Heart right ventricle (tissue), 16 donors: ENCODE data around the gene DIP2A. TPM values are rescaled to one million over a fixed set of nuclear protein-coding genes. Genes with fewer than 3 reads are reported as not detected.

ENCODE experiments used
- ATAC-seq, 8 donors: fragments of 200-7000 bp; cut with Tn5 transposase; one replicate each; pipeline ENCODE4 v1.9.1; 2020; ENCODE audit warnings: mild to moderate bottlenecking in 8 of 8, moderate library complexity in 8 of 8, moderate number of reproducible peaks in 1 of 8
- DNase-seq, 2 donors: peaks; one replicate each; pipeline ENCODE4 v3.0.0-alpha.2; 2020
- H3K27ac ChIP-seq, 10 donors: fragments of 200-600 bp; sonication (generic) in 2 of 10; one replicate each; pipeline versions ENCODE4 v1.5.0 to v1.8.0; 2020 to 2022; ENCODE audit warnings: mild to moderate bottlenecking in 3 of 10
- H3K27me3 ChIP-seq, 7 donors: fragments of 200-600 bp; one replicate each; pipeline ENCODE4 v1.8.0; 2021 to 2022; ENCODE audit warnings: mild to moderate bottlenecking in 2 of 7
- H3K36me3 ChIP-seq, 9 donors: fragments of 200-600 bp; sonication (generic) in 1 of 9; one replicate each; pipeline versions ENCODE4 v1.5.0 to v1.8.0; 2020 to 2022; ENCODE audit warnings: mild to moderate bottlenecking in 2 of 9
- H3K4me1 ChIP-seq, 9 donors: fragments of 200-600 bp; sonication (generic) in 1 of 9; one replicate each; pipeline versions ENCODE4 v1.5.0 to v1.8.0; 2020 to 2022; ENCODE audit warnings: mild to moderate bottlenecking in 4 of 9
- H3K4me3 ChIP-seq, 10 donors: fragments of 200-600 bp; sonication (generic) in 2 of 10; one replicate each; pipeline versions ENCODE4 v1.5.0 to v1.8.0; 2020 to 2022; ENCODE audit warnings: mild to moderate bottlenecking in 7 of 10, moderate library complexity in 2 of 10
- H3K9me3 ChIP-seq, 11 donors: fragments of 200-600 bp in 10 of 11; sonication (generic) in 2 of 11; one replicate each; pipeline versions ENCODE4 v1.5.0 to v1.8.0; 2013 to 2022; ENCODE audit warnings: mild to moderate bottlenecking in 2 of 11, control low read depth in 1 of 11, moderate library complexity in 1 of 11
- WGBS, 2 donors: extraction: QIAGEN DNeasy Blood & Tissue Kit; methylation state at CpG; one replicate each; pipeline ENCODE4 v1.1.7; 2013; ENCODE audit warnings: inconsistent platforms in 1 of 2; 5-methylcytosine and 5-hydroxymethylcytosine counted together
- intact Hi-C, 10 donors: fragments of 100-400 bp; cut with DNase I; formaldehyde crosslinking; loops; one replicate each; pipeline versions ENCODE4 v1.11.1 to v1.14.2; 2022
- polyA plus RNA-seq, 2 donors: library from polyadenylated mRNA; stranded (reverse); fragments of 200-250 nt; gene quantifications; one replicate each; pipeline ENCODE4 v1.2.3, GENCODE V29; 2013
- total RNA-seq, 10 donors: library from RNA; stranded (reverse); fragmentation: NEBNext Ultra II Directional in 3 of 10; extraction: Animal tissue kit (Norgen Biotek cat#: 25700) in 3 of 10; gene quantifications; one replicate each; pipeline versions ENCODE4 v1.2.1 to v1.2.4, GENCODE V29; 2021 to 2023
- TF ChIP-seq, protein P1 (sequence below), 9 donors: fragments of 200-600 bp; sonication (generic) in 2 of 9; IDR thresholded peaks; one replicate each; pipeline versions ENCODE4 v1.5.0 to v1.8.0; 2021 to 2022; ENCODE audit warnings: antibody characterized with exemption in 9 of 9, mild to moderate bottlenecking in 5 of 9, moderate library complexity in 1 of 9
- donor health status: Arrhythmogenic right ventricular cardiomyopathy.
- donor health status: ischemic (EF 13 %, LVEDD 7.1; RV severe dilation, severe dysfunction).
- donor health status: healthy with polysubstance abuse.
- donor health status: DM: no; HTN: yes; CAD: no.
- donor health status: DM: no; HTN: no; CAD: no.
- donor health status: ischemic (EF 25% LVEDD 6.9; RV normal size, moderate dysfunction).
- donor health status: ischemic (EF 25% LVEDD 5.7; RV mildly dilated, moderate dysfunction).
- donor health status: healthy.
- donor health status: DM: yes; HTN: yes; CAD: no.
- donor health status: Ischemic cardiomyopathy.
- donor health status: ischemic (EF 35%, LVEDD 5.7; RV mildly dilated, moderate dysfunction).
- donor health status: nonischemic (EF 11% LVEDD 7.7; RV severe dilation, severe dysfunction).
- donor health status: DM: yes; HTN: yes; CAD: no.
- donor health status: PGD.
- donor health status: ischemic (EF 29% LVEDD 5.4; RV normal size, mild dysfunction).
- donor health status: nonischemic (EF 23%, LVEDD 6.1; RV moderate dilation, normal function).

DIP2A gene
- total and polyA plus RNA-seq, 12 donors, result 9.4 to 45.2 (median 22.9) TPM

DNA sequence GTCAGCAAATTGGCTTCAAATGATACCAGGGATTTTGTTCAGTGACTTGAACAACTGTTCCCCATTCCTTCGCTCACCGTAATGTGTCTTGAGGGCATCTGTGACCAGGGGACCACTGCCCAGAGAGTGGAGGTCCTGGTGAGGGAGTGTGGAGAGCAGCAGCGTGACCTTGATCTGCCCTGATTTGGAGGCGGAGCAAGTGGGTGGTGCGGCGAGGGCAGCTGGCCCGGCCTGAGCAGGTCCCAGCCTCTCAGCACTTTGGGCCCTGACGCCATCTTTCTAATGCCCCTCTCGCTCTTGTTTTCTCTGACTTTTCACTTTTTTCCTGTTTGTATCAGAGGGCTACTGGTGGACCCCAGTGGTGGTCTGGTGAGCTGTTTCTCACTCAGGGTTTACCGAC, 31.1 kb downstream of the DIP2A start:
- ATAC-seq, result peak in 5 of 8 donors; percentile 62 to 75 (median 65)
- H3K4me3 ChIP-seq, result no peak overlapping the region
- DNase-seq, result no peak
- H3K27me3 ChIP-seq, result no peaks in the 10 kb centered on the region
- H3K27ac ChIP-seq, result no peak overlapping the region
- H3K4me1 ChIP-seq, result peaks cover 0 to 23% (median 5%) of the 10 kb centered on the region in 9 donors
- TF ChIP-seq, protein P1, sequence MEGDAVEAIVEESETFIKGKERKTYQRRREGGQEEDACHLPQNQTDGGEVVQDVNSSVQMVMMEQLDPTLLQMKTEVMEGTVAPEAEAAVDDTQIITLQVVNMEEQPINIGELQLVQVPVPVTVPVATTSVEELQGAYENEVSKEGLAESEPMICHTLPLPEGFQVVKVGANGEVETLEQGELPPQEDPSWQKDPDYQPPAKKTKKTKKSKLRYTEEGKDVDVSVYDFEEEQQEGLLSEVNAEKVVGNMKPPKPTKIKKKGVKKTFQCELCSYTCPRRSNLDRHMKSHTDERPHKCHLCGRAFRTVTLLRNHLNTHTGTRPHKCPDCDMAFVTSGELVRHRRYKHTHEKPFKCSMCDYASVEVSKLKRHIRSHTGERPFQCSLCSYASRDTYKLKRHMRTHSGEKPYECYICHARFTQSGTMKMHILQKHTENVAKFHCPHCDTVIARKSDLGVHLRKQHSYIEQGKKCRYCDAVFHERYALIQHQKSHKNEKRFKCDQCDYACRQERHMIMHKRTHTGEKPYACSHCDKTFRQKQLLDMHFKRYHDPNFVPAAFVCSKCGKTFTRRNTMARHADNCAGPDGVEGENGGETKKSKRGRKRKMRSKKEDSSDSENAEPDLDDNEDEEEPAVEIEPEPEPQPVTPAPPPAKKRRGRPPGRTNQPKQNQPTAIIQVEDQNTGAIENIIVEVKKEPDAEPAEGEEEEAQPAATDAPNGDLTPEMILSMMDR (IDR thresholded peaks at IDR 0.05), result no peak
- H3K36me3 ChIP-seq, result peaks cover 0 to 99% (median 10%) of the 10 kb centered on the region in 9 donors
- WGBS, 2 donors, result 71 to 76% methylated on average over 10 of the region's 10 CpGs
- intact Hi-C loops, result loop anchor here in 1 of 10 donors (5.0 kb wide), 1 partner anchor 47 kb away; no protein-coding TSS in a partner anchor
- no peaks in the 10 kb centered on the region for H3K9me3 ChIP-seq

GRCh38 chr21:46491553-46491952, 32.9 kb downstream of the DIP2A start:
- DNase-seq, result no peak
- 99 to 100% methylated on average over 3 of the region's 3 CpGs for WGBS, 2 donors
- Histone ChIP-seq H3K36me3 (peaks cover 0 to 96% (median 10%) of the 10 kb centered on the region in 9 donors), H3K9me3 (no peaks in the 10 kb centered on the region), H3K27ac (no peak overlapping the region), H3K4me3 (no peak overlapping the region), H3K4me1 (peaks cover 0 to 19% (median 5%) of the 10 kb centered on the region in 9 donors), H3K27me3 (no peaks in the 10 kb centered on the region)
- intact Hi-C loops, result loop anchor here in 1 of 10 donors (5.0 kb wide), 1 partner anchor 49 kb away; no protein-coding TSS in a partner anchor
- TF ChIP-seq, protein P1 (IDR thresholded peaks at IDR 0.05), result no peak
- ATAC-seq, result no peak

DNA sequence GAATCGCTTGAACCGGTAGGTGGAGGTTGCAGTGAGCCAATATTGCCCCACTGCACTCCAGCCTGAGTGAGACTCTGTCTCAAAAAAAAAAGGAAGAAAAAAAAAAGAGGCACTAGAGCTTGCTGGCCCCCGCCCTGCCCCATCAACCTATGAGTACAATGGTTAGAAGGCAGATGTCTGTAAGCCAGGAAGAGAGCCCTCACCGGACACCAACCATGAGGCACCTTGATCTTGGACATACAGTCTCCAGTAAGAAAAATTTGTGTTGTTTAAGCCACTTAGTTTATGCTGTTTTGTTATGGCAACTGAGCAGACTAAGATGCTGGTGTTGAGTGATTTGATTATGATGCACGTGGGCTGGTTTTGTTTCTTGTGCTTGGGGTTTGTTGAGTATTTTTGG, 34.2 kb downstream of the DIP2A start:
- peaks cover 0 to 96% (median 16%) of the 10 kb centered on the region in 9 donors for H3K36me3 ChIP-seq
- no peak overlapping the region for H3K4me3 ChIP-seq
- H3K27me3 ChIP-seq, result no peaks in the 10 kb centered on the region
- DNase-seq (no peak), ATAC-seq (peak in 1 of 8 donors; percentile 19)
- TF ChIP-seq, protein P1 (IDR thresholded peaks at IDR 0.05), result no peak
- no peak overlapping the region for H3K27ac ChIP-seq
- H3K4me1 ChIP-seq, result peaks cover 0 to 15% (median 5%) of the 10 kb centered on the region in 9 donors
- no peaks in the 10 kb centered on the region for H3K9me3 ChIP-seq
- intact Hi-C loops, result loop anchor here in 1 of 10 donors (5.0 kb wide), 1 partner anchor 51 kb away; no protein-coding TSS in a partner anchor
- WGBS, 2 donors, result 79 to 87% methylated on average over 5 of the region's 5 CpGs

DNA sequence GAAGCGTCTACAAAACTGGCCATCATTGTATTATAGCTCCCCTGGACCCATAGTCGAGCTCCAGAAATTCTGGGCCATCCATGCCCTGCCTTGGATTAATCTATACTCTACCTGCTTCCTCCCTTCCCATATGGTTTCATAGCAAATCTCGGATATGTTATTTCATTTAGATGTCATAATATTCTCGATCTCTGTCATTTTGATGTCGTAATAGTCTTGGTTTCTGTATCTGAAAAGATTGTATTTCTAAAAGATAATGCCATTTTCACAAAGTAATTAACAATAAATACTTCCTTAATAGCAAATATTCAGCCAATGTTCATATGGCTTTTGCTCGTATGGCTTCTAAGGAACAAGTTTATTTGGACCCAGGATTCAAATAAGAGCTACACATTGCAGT, 35.1 kb downstream of the DIP2A start:
- intact Hi-C loops, result loop anchor here in 1 of 10 donors (5.0 kb wide), 1 partner anchor 52 kb away; no protein-coding TSS in a partner anchor
- peaks cover 0 to 96% (median 24%) of the 10 kb centered on the region in 9 donors for H3K36me3 ChIP-seq
- no peaks in the 10 kb centered on the region for H3K27me3 ChIP-seq
- no peak overlapping the region for H3K27ac ChIP-seq
- 97 to 98% methylated on average over 6 of the region's 6 CpGs for WGBS, 2 donors
- no peaks in the 10 kb centered on the region for H3K9me3 ChIP-seq
- H3K4me1 ChIP-seq, result peaks cover 0 to 13% (median 5%) of the 10 kb centered on the region in 9 donors
- TF ChIP-seq, protein P1 (IDR thresholded peaks at IDR 0.05), result no peak
- no peak overlapping the region for H3K4me3 ChIP-seq
- DNase-seq, result no peak
- ATAC-seq, result no peak
